Fibroblast of lung (primary cell): ENCODE data around the gene MTFR2.
"Not testable (repeated sequence)": the region's sequence is repeated elsewhere in the genome, so short reads cannot be mapped to it uniquely, and the experiment has no call there.

Experiments used
- CTCF ChIP-seq, 2 donors: IDR thresholded peaks in 1 of 2; conservative IDR thresholded peaks in 1 of 2; 1 replicate in 1 of 2; 2 replicates in 1 of 2; pipeline ENCODE4 v1.5.1; 2011 to 2012; ENCODE audit warnings: low read length in 2 of 2, control low read depth in 1 of 2, inconsistent platforms in 1 of 2, low read depth in 1 of 2, mild to moderate bottlenecking in 1 of 2
- EZH2 ChIP-seq: IDR thresholded peaks from 2 replicates; pipeline ENCODE4 v1.5.1; 2012; ENCODE audit warnings: low read length, control low read depth, mild to moderate bottlenecking; ENCODE audit errors: missing control alignments

DNA sequence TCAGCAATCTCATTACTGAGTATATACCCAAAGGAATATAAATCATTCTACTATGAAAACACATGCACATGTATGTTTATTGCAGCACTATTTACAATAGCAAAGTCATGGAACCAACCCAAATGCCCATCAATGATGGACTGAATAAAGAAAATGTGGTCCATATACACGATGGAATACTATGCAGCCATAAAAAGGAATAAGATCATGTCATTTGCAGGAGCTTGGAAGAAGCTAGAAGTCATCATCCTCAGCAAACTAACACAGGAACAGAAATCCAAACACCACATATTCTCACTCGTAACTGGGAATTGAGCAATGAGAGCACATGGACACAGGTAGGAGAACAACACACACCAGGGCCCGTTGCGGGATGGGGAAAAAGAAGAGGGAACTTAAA lies 25.1 kb downstream of the MTFR2 start:
- not testable (repeated sequence) for TF ChIP-seq CTCF (conservative IDR thresholded peaks at IDR 0.05 in 1 of 2, IDR thresholded peaks at IDR 0.05 in 1 of 2; ENCODE audit: low read depth in 1 of 2, low read length in 2 of 2); EZH2
